Neutrophil (primary cell): ENCODE results near the gene SAMD11.

ENCODE experiments used
- H3K27ac ChIP-seq: fragments of 200-600 bp; sonication (generic); 2 replicates; pipeline ENCODE4 v1.5.1; 2016; ENCODE audit warnings: mild to moderate bottlenecking, moderate library complexity
- H3K27me3 ChIP-seq: fragments of 200-600 bp; sonication (generic); 2 replicates; pipeline ENCODE4 v1.6.0; 2016; ENCODE audit warnings: mild to moderate bottlenecking
- H3K36me3 ChIP-seq: fragments of 200-600 bp; sonication (generic); 2 replicates; pipeline ENCODE4 v1.5.1; 2017
- H3K4me1 ChIP-seq, 2 experiments: fragments of 200-600 bp in 1 of 2; sonication (generic) in 1 of 2; 1 replicate in 1 of 2; 2 replicates in 1 of 2; pipeline versions ENCODE4 v1.5.1 to v1.6.1; 2013 to 2016; ENCODE audit warnings: low read depth in 1 of 2, low read length in 1 of 2, mild to moderate bottlenecking in 1 of 2, moderate library complexity in 1 of 2; ENCODE audit not compliant: control insufficient read depth in 1 of 2, insufficient read depth in 1 of 2
- H3K4me3 ChIP-seq, 2 experiments: fragments of 200-600 bp in 1 of 2; sonication (generic) in 1 of 2; 1 replicate in 1 of 2; 2 replicates in 1 of 2; pipeline ENCODE4 v1.5.1; 2013 to 2016; ENCODE audit warnings: low read depth in 1 of 2, low read length in 1 of 2, mild to moderate bottlenecking in 1 of 2, moderate library complexity in 1 of 2
- H3K9me3 ChIP-seq: fragments of 200-600 bp; sonication (generic); 2 replicates; pipeline ENCODE4 v1.5.1; 2016
- CTCF ChIP-seq: fragments of 200-600 bp; sonication (generic); IDR thresholded peaks from 2 replicates; pipeline ENCODE4 v1.5.1; 2016; ENCODE audit warnings: antibody characterized with exemption

SAMD11 gene

GRCh38 chr1:918843-919242 is 4.9 kb upstream of the SAMD11 start:
- Histone ChIP-seq H3K4me1 (peaks cover 8 to 10% of the 10 kb centered on the region in 2 experiments), H3K27ac (no peak overlapping the region), H3K4me3 (no peak overlapping the region), H3K36me3 (no peaks in the 10 kb centered on the region), H3K9me3 (no peaks in the 10 kb centered on the region), H3K27me3 (peaks cover 70% of the 10 kb centered on the region)
- no peak for TF ChIP-seq CTCF

- no peak overlapping the region for H3K4me3 ChIP-seq
- H3K36me3 ChIP-seq: no peaks in the 10 kb centered on the region
- peaks cover 75% of the 10 kb centered on the region for H3K27me3 ChIP-seq
- no peak overlapping the region for H3K27ac ChIP-seq
- H3K4me1 ChIP-seq: peaks cover 8 to 12% of the 10 kb centered on the region in 2 experiments
- no peaks in the 10 kb centered on the region for H3K9me3 ChIP-seq
- TF ChIP-seq CTCF: no peak
These were observed 4.4 kb upstream of the SAMD11 start for GRCh38 chr1:919271-919872.

DNA sequence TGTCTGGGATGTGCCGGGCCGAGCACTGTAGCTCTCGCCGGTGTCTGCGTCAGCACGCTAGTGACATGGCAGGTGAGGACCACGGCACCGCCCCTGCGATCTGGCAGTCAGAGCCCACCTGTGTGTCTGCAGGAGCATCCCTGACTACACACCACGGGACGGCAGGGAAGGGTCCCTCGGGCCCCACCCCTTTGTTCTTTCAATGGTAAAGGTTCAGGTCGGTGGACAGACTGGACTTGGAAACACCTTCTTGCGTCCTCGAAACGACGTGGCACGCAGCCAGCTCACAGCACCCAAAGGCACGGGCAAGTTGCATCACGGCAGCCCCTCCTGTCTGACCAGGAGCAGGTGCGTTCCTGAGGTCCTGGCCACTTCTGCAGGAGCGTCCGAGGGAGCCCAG is 3.7 kb upstream of the SAMD11 start:
- no peak for TF ChIP-seq CTCF
- H3K36me3 ChIP-seq: no peaks in the 10 kb centered on the region
- peaks cover 10 to 17% of the 10 kb centered on the region in 2 experiments for H3K4me1 ChIP-seq
- H3K9me3 ChIP-seq: no peaks in the 10 kb centered on the region
- no peak overlapping the region for H3K4me3 ChIP-seq
- no peak overlapping the region for H3K27ac ChIP-seq
- peaks cover 82% of the 10 kb centered on the region for H3K27me3 ChIP-seq

- peaks cover 87% of the 10 kb centered on the region for H3K27me3 ChIP-seq
- no peaks in the 10 kb centered on the region for H3K36me3 ChIP-seq
- H3K4me3 ChIP-seq: no peak overlapping the region
- no peaks in the 10 kb centered on the region for H3K9me3 ChIP-seq
- H3K4me1 ChIP-seq: peaks cover 11 to 19% of the 10 kb centered on the region in 2 experiments
- no peak for TF ChIP-seq CTCF
- no peak overlapping the region for H3K27ac ChIP-seq
These were observed 3.2 kb upstream of the SAMD11 start for GRCh38 chr1:920521-920920.

DNA sequence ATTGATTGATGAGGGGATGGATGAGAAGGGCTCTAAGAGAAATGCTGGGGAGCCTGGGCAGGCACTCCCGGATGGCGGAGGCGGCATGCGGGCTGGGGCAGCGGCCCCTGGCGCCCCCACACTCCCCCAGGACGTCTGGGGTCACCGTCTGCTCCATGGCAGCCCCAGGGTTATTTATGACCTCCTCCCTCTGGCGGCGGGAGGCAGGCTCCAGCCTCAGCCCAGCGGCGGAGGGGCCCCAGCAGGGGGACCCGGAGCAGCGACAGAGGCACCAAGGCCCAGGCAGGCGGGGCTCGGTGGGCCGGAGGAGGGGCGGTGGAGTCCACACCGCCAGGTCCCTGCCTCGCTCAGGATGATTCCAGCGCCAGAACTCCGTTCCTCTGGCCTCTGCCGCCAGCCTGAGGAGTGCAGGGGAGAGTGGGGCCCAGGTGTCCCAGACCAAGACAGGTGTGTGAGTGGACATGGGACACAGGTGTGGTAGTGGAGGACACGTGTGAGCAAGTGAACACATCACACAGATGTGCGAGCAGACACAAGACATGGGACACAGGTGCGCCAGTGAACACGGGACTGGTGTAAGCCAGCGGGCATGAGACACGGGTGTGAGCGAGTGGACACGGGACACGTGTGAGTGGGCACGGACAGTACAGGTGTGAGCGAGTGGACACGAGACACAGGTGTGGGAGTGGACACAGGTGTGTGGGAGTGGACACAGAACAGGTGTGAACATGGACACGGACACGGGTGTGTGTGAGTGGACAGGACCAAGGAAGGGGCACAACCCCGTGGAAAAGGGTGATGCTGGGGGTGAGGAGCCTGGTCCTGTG is 2.5 kb upstream of the SAMD11 start:
- peaks cover 88% of the 10 kb centered on the region for H3K27me3 ChIP-seq
- H3K4me1 ChIP-seq: peaks cover 11 to 19% of the 10 kb centered on the region in 2 experiments
- TF ChIP-seq CTCF: no peak
- H3K36me3 ChIP-seq: no peaks in the 10 kb centered on the region
- H3K9me3 ChIP-seq: no peaks in the 10 kb centered on the region
- H3K4me3 ChIP-seq: no peak overlapping the region
- H3K27ac ChIP-seq: no peak overlapping the region
